ENCODE results near the gene SWAP70. TPM values are rescaled to one million over a fixed set of nuclear protein-coding genes. Genes with fewer than 3 reads are reported as not detected.

The SWAP70 gene
- total and polyA plus RNA-seq, 2 of the 8 experiments (the other 6 are each of a cell fraction or from before 2014, with no cell fraction given): 14.8 to 37.5 TPM

DNA sequence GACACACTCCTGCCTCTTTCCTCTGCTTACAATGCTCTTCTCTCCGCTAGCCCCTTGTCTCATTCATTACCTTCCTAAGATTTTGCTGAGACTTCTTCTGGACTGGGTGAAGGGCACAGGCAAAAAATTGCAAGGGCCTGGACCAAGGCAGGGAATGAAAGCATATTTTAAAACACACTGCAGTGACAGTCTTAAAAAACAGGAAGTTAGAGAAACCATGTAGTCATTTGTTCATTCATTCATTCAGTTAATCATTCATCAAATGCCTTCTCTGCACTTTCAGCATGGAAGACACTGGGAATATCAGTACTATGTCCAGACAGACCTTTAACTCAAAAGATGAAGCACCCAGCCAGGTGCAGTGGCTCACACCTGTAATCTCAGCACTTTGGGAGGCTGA, 44.9 kb upstream of the SWAP70 start:
- Histone ChIP-seq H3K18ac (ENCODE audit: extremely low read depth, low read length) (no peak overlapping the region), H3K27ac (ENCODE audit: low read depth, low read length) (no peak overlapping the region), H2AK5ac (ENCODE audit: low read depth, low read length) (no peak overlapping the region), H3K56ac (replicated peaks; ENCODE audit: insufficient read length, low read depth, low read length) (no peak overlapping the region), H3K36me3 (ENCODE audit: control insufficient read depth in 2 of 4, insufficient read depth in 4 of 4, low read length in 3 of 4) (no peaks in the 10 kb centered on the region), H3K9me3 (ENCODE audit: insufficient read depth in 2 of 2, low read depth in 1 of 2, low read length in 1 of 2) (no peaks in the 10 kb centered on the region; a peak in 1 of 4 replicates), H4K8ac (ENCODE audit: extremely low read depth, insufficient read depth, low read length) (no peak overlapping the region), H3K4me2 (ENCODE audit: insufficient read depth in 1 of 2, low read depth in 2 of 2, low read length in 2 of 2) (no peak overlapping the region), H4K5ac (ENCODE audit: insufficient read length, low read depth, low read length) (no peak overlapping the region), H3K4ac (replicated peaks; ENCODE audit: insufficient read length, low read depth, low read length) (no peak overlapping the region), H3K14ac (ENCODE audit: insufficient read length) (no peak overlapping the region), H3K23ac (ENCODE audit: insufficient read length) (no peak overlapping the region), H3K9ac (replicated peaks in 1 of 4; ENCODE audit: extremely low read depth in 1 of 4, low read depth in 3 of 4, low read length in 3 of 4) (no peak overlapping the region), H3K79me2 (ENCODE audit: control insufficient read depth in 1 of 2, insufficient read depth in 2 of 2, low read length in 2 of 2) (no peaks in the 10 kb centered on the region), H2BK120ac (replicated peaks; ENCODE audit: low read depth, low read length) (no peak overlapping the region), H2BK15ac (ENCODE audit: low read length) (0 out of 2 replicates have a peak overlapping the region, but pooled peaks have one; percentile 46), H2BK5ac (ENCODE audit: low read depth, low read length) (no peak overlapping the region), H3K4me3 (ENCODE audit: extremely low read depth in 1 of 4, insufficient read depth in 2 of 4, low read depth in 3 of 4, low read length in 4 of 4) (no peak overlapping the region), H2BK12ac (ENCODE audit: low read depth, low read length) (no peak overlapping the region), H3K23me2 (ENCODE audit: low read depth, low read length) (no peaks in the 10 kb centered on the region), H2BK20ac (ENCODE audit: low read length) (no peak overlapping the region), H4K91ac (replicated peaks; ENCODE audit: insufficient read length, low read length) (no peak overlapping the region), H3K27me3 (replicated peaks in 1 of 4; ENCODE audit: control insufficient read depth in 3 of 4, extremely low read depth in 1 of 4, insufficient read depth in 3 of 4, low read length in 3 of 4) (no peaks in the 10 kb centered on the region; a peak in 1 of 7 replicates), H2AFZ (ENCODE audit: low read length) (no peak overlapping the region), H4K20me1 (replicated peaks in 1 of 2; ENCODE audit: control insufficient read depth in 1 of 2, insufficient read depth in 2 of 2, low read length in 2 of 2) (no peaks in the 10 kb centered on the region), H3K4me1 (replicated peaks in 1 of 4; ENCODE audit: control insufficient read depth in 3 of 4, insufficient read depth in 4 of 4, low read length in 3 of 4) (peaks cover 0 to 3% (median 1%) of the 10 kb centered on the region in 4 experiments; a peak in 4 of 7 replicates), H3K79me1 (ENCODE audit: low read depth, low read length) (no peaks in the 10 kb centered on the region)
- 86% methylated on average over 1 of the region's 1 CpG; no CpG with 5 or more reads in 1 of the 2 experiments for WGBS, 2 experiments (ENCODE audit: extremely low coverage in 1 of 2, insufficient coverage in 1 of 2, insufficient read length in 1 of 2, insufficient replicate concordance in 2 of 2, low coverage in 1 of 2, low lambda C conversion rate in 2 of 2, missing lambda C conversion rate in 1 of 2)
- ChIA-PET POLR2A (ENCODE audit: partially characterized antibody) (interaction anchor here (0.6 to 1.1 kb wide), 2 partner anchors 46 to 1110 kb away, joined by 3 read pairs; partner anchors contain the start of gene SWAP70), CTCF (ENCODE audit: partially characterized antibody) (interaction anchor here (1.3 to 2.2 kb wide), 2 partner anchors 35 to 129 kb away, joined by 3 to 10 read pairs; no protein-coding TSS in a partner anchor)
- DNase-seq (ENCODE audit: low read depth in 1 of 2, low spot score in 2 of 2) (no peak), FAIRE-seq (no peak)
- TF ChIP-seq ASH2L (IDR thresholded peaks at IDR 0.05; ENCODE audit: low read length) (no peak), CBX5 (IDR thresholded peaks at IDR 0.05; ENCODE audit: low read depth, low read length) (no peak), RFX5 (IDR thresholded peaks at IDR 0.05; ENCODE audit: borderline replicate concordance, low read depth, low read length) (no peak), EGR1 (IDR thresholded peaks at IDR 0.05; ENCODE audit: borderline replicate concordance, low read depth, low read length) (no peak), TAF7 (optimal IDR thresholded peaks at IDR 0.05; ENCODE audit: borderline replicate concordance, low read depth, low read length) (no peak), KDM4A (IDR thresholded peaks at IDR 0.05; ENCODE audit: low read depth, low read length, severe bottlenecking) (no peak), SP4 (IDR thresholded peaks at IDR 0.05; ENCODE audit: low read length) (no peak), CHD2 (IDR thresholded peaks at IDR 0.05; ENCODE audit: low read length) (no peak), BCL11A (IDR thresholded peaks at IDR 0.05; ENCODE audit: low read depth in 2 of 2, low read length in 2 of 2) (no peak), EP300 (IDR thresholded peaks at IDR 0.05; ENCODE audit: borderline replicate concordance in 1 of 2, low read depth in 2 of 2, low read length in 2 of 2) (no peak)
- TF ChIP-seq, protein P1, sequence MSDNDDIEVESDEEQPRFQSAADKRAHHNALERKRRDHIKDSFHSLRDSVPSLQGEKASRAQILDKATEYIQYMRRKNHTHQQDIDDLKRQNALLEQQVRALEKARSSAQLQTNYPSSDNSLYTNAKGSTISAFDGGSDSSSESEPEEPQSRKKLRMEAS (IDR thresholded peaks at IDR 0.05): no peak
